Fibroblast of pulmonary artery (primary cell): Measurements from ENCODE around the gene XIRP2.

Experiments used
- DNase-seq: peaks from one replicate; pipeline ENCODE4 v3.0.0-alpha.2; 2010; ENCODE audit warnings: low read depth
- H3K4me3 ChIP-seq: replicated peaks from 2 replicates; pipeline ENCODE4 v1.5.1; 2011; ENCODE audit warnings: low read depth, mild to moderate bottlenecking, control low read depth, low read length, moderate library complexity
- CTCF ChIP-seq: IDR thresholded peaks from 2 replicates; pipeline ENCODE4 v1.5.1; 2011; ENCODE audit warnings: mild to moderate bottlenecking, control low read depth, low read length, inconsistent platforms; ENCODE audit errors: missing control alignments

XIRP2 gene

GRCh38 chr2:167298017-167298416 is 409.7 kb downstream of the XIRP2 start:
- DNase-seq = no peak
- H3K4me3 ChIP-seq = no peak overlapping the region

More at GRCh38 chr2:167298017-167298416, 409.7 kb downstream of the XIRP2 start:
- no peak for TF ChIP-seq CTCF
